Large intestine (tissue), 3 donors: ENCODE data around the gene TLX3. TPM values are rescaled to one million over a fixed set of nuclear protein-coding genes. Genes with fewer than 3 reads are reported as not detected.
A peak's percentile ranks its signal among the peaks of the same experiment; 100 is the strongest.

Experiments used
- DNase-seq, 2 donors: peaks; one replicate each; pipeline versions ENCODE4 v3.0.0 to v3.0.0-alpha.2; 2013
- H3K27ac ChIP-seq: one replicate; pipeline ENCODE4 v1.5.1; 2013; ENCODE audit warnings: low read length
- H3K27me3 ChIP-seq: 2 replicates; pipeline ENCODE4 v1.6.1; 2013; ENCODE audit warnings: low read length; ENCODE audit not compliant: control insufficient read depth, insufficient read depth
- H3K36me3 ChIP-seq: 2 replicates; pipeline ENCODE4 v1.6.1; 2013; ENCODE audit warnings: low read length; ENCODE audit not compliant: control insufficient read depth, insufficient read depth
- H3K4me1 ChIP-seq: one replicate; pipeline ENCODE4 v1.6.1; 2013; ENCODE audit warnings: low read length; ENCODE audit not compliant: control insufficient read depth, insufficient read depth
- H3K4me3 ChIP-seq: one replicate; pipeline ENCODE4 v1.5.1; 2013; ENCODE audit warnings: low read length
- H3K9me3 ChIP-seq: one replicate; pipeline ENCODE4 v1.6.1; 2013; ENCODE audit warnings: mild to moderate bottlenecking, low read depth, low read length, moderate library complexity; ENCODE audit not compliant: control insufficient read depth
- WGBS: methylation state at CpG from one replicate; pipeline ENCODE4 v1.1.5; 2013; ENCODE audit warnings: low lambda C conversion rate; ENCODE audit not compliant: insufficient coverage; 5-methylcytosine and 5-hydroxymethylcytosine counted together
- polyA plus RNA-seq: library from polyadenylated mRNA; unstranded; fragments of 120-200 nt; gene quantifications from one replicate; pipeline ENCODE4 v1.2.1, GENCODE V29; 2013

The TLX3 gene
- polyA plus RNA-seq, 1 donor, result not detected

GRCh38 chr5:171299851-171300250 lies 9.2 kb upstream of the TLX3 start:
- WGBS, result 67% methylated on average over 1 of the region's 2 CpGs
- H3K27me3 ChIP-seq, result peaks cover 13% of the 10 kb centered on the region
- no peaks in the 10 kb centered on the region for H3K36me3 ChIP-seq
- H3K4me3 ChIP-seq, result no peak overlapping the region
- peak in 1 of 2 donors; percentile 38 for DNase-seq
- H3K9me3 ChIP-seq, result no peaks in the 10 kb centered on the region
- no peak overlapping the region for H3K27ac ChIP-seq
- H3K4me1 ChIP-seq, result no peaks in the 10 kb centered on the region

GRCh38 chr5:171300358-171300757 lies 8.7 kb upstream of the TLX3 start:
- Histone ChIP-seq H3K36me3 (no peaks in the 10 kb centered on the region), H3K27ac (no peak overlapping the region), H3K4me1 (no peaks in the 10 kb centered on the region), H3K9me3 (no peaks in the 10 kb centered on the region), H3K4me3 (no peak overlapping the region), H3K27me3 (peaks cover 18% of the 10 kb centered on the region)
- WGBS, result no CpG with 5 or more reads among the region's 7 CpGs
- no peak for DNase-seq

GRCh38 chr5:171306166-171306565 lies 2.9 kb upstream of the TLX3 start:
- no peak overlapping the region for H3K4me3 ChIP-seq
- H3K4me1 ChIP-seq, result peaks cover 4% of the 10 kb centered on the region
- H3K27me3 ChIP-seq, result peaks cover 76% of the 10 kb centered on the region
- WGBS, result 72% methylated on average over 3 of the region's 6 CpGs
- no peaks in the 10 kb centered on the region for H3K36me3 ChIP-seq
- peaks cover 9% of the 10 kb centered on the region for H3K9me3 ChIP-seq
- H3K27ac ChIP-seq, result no peak overlapping the region
- DNase-seq, result no peak

- H3K27me3 ChIP-seq, result peaks cover 84% of the 10 kb centered on the region
These were observed 2.1 kb upstream of the TLX3 start for GRCh38 chr5:171306781-171307591.

GRCh38 chr5:171307789-171308452 lies 1.1 kb upstream of the TLX3 start:
- Histone ChIP-seq H3K27ac (no peak overlapping the region), H3K4me1 (peaks cover 8% of the 10 kb centered on the region), H3K36me3 (no peaks in the 10 kb centered on the region), H3K27me3 (peaks cover 93% of the 10 kb centered on the region), H3K4me3 (no peak overlapping the region), H3K9me3 (peaks cover 15% of the 10 kb centered on the region)
- no peak for DNase-seq
- 33% methylated on average over 1 of the region's 42 CpGs for WGBS

More at GRCh38 chr5:171306781-171307591, 2.1 kb upstream of the TLX3 start:
- Histone ChIP-seq H3K36me3 (no peaks in the 10 kb centered on the region), H3K9me3 (peaks cover 9% of the 10 kb centered on the region), H3K4me3 (no peak overlapping the region), H3K4me1 (peaks cover 7% of the 10 kb centered on the region), H3K27ac (no peak overlapping the region)
- no CpG with 5 or more reads among the region's 10 CpGs for WGBS
- no peak for DNase-seq

- no peak for DNase-seq
- H3K27me3 ChIP-seq, result peaks cover 99% of the 10 kb centered on the region
- WGBS, result no CpG with 5 or more reads among the region's 106 CpGs
- no peak overlapping the region for H3K27ac ChIP-seq
- no peaks in the 10 kb centered on the region for H3K36me3 ChIP-seq
- no peak overlapping the region for H3K4me3 ChIP-seq
- H3K9me3 ChIP-seq, result peaks cover 18% of the 10 kb centered on the region
- peaks cover 8% of the 10 kb centered on the region for H3K4me1 ChIP-seq
These were observed 496 bp downstream of the TLX3 start for GRCh38 chr5:171309276-171310211.

- no peak for DNase-seq
- Histone ChIP-seq H3K27ac (no peak overlapping the region), H3K4me3 (no peak overlapping the region), H3K4me1 (peaks cover 8% of the 10 kb centered on the region), H3K27me3 (peaks cover 99% of the 10 kb centered on the region), H3K36me3 (no peaks in the 10 kb centered on the region), H3K9me3 (peaks cover 23% of the 10 kb centered on the region)
- 8% methylated on average over 2 of the region's 41 CpGs for WGBS
These were observed 1.3 kb downstream of the TLX3 start for GRCh38 chr5:171310212-171310818.

GRCh38 chr5:171310819-171311321 lies 1.8 kb downstream of the TLX3 start:
- H3K4me1 ChIP-seq, result peaks cover 8% of the 10 kb centered on the region
- no peaks in the 10 kb centered on the region for H3K36me3 ChIP-seq
- H3K27ac ChIP-seq, result no peak overlapping the region
- H3K9me3 ChIP-seq, result peaks cover 24% of the 10 kb centered on the region
- WGBS, result no CpG with 5 or more reads among the region's 41 CpGs
- peaks cover 99% of the 10 kb centered on the region for H3K27me3 ChIP-seq
- H3K4me3 ChIP-seq, result no peak overlapping the region
- DNase-seq, result no peak

GRCh38 chr5:171311322-171312077 lies 2.5 kb downstream of the TLX3 start:
- H3K27me3 ChIP-seq, result peaks cover 99% of the 10 kb centered on the region
- H3K4me1 ChIP-seq, result peaks cover 13% of the 10 kb centered on the region
- WGBS, result 0% methylated on average over 2 of the region's 74 CpGs
- no peak overlapping the region for H3K4me3 ChIP-seq
- H3K36me3 ChIP-seq, result no peaks in the 10 kb centered on the region
- DNase-seq, result peak in 1 of 2 donors; percentile 43
- no peak overlapping the region for H3K27ac ChIP-seq
- peaks cover 29% of the 10 kb centered on the region for H3K9me3 ChIP-seq
